Measurements from ENCODE around the gene POTEH.
"Not testable (repeated sequence)": the region's sequence is repeated elsewhere in the genome, so short reads cannot be mapped to it uniquely, and the experiment has no call there.

The POTEH gene

DNA sequence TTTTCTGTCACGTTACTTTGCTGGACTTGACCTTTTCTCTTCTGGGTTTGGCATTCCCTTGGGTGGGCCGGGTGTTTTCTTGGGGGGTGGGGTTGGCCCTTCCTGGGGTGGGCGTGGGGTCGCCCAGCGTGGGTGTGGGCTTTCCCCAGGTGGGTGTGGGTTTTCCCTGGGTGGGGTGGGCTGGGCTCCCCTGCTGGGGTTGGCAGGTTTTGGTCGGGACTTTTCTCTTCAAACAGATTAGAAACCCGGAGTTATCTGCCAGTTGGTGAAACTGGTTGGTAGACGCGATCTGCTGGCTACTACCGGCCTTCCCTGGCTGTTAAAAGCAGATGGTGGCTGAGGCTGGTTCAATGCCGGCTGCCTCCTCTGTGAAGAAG, at the start of gene POTEH:
POTEH (plus strand) TSS at position 278 of the 377 bp plus-strand sequence; CDS start at position 330, 52 bp downstream.
- DNase-seq (ENCODE audit: low read depth) = not testable (repeated sequence)

DNA sequence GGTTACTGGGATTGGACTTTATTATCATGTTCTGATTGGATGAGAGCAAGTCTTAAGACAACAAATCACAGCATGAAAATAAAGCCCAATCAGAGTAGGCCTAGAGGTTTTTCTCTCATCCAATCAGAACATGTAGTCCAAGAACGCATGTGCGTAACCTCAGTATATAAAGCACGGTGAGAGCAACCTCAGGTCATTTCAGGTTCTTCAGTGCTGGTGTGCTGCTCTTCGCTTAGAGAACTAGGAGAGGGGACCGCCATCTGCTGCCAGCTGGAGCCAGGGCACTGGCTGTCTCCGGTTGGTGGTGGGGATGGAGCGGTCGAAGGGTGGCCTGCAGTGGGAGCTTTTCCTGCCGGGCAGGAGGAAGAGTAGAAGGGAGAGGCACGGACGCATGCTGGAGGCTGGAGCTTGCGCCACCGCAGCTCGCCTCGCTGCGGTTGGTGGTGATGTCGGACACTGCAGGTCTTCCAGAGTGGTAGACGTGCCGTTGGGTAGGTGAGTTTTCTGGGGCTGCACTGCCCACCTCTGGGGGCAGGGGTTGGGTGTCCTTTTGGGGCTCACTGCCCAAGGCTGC, 47.5 kb upstream of the POTEH start:
- DNase-seq (ENCODE audit: low read depth) = not testable (repeated sequence)

DNA sequence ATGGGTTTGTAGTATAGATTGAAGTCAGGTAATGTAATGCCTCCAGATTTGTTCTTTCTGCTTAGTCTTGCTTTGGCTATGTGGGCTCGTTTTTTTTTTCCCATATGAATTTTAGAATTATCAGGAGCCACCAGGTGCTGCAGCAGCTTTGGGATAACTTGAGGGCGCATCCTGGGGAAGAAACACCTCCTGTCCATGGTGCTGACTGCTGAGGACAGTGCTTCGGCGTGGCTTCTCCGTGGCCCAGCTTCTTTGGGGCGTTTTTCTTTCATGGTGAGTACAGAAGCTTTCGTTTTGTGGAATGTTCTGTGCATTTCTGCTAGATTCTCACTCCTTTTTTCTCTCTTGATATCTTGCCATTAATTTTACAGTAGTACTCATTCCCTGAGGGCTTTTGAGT, 37.9 kb upstream of the POTEH start:
- DNase-seq (ENCODE audit: low read depth) = not testable (repeated sequence)

DNA sequence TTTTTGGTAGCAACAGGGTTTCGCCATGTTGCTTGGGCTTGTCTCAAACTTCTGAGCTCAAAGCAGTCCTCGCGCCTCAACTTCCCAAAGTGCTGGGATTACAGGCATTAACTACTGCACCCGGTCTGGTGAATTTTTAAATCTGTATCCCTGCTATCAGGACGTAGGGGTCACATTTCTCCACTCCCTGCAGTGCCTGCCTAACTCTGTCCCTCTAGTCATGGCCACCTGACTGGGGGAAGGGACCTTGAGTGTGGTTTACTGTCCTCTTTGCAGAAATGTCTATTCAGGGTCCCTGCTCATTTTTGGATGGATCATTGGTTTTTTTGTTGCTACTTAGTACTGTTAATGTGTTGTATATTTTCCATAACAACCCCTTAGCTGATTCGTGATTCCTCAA, 37.1 kb upstream of the POTEH start:
- not testable (repeated sequence) for DNase-seq (ENCODE audit: low read depth)

DNA sequence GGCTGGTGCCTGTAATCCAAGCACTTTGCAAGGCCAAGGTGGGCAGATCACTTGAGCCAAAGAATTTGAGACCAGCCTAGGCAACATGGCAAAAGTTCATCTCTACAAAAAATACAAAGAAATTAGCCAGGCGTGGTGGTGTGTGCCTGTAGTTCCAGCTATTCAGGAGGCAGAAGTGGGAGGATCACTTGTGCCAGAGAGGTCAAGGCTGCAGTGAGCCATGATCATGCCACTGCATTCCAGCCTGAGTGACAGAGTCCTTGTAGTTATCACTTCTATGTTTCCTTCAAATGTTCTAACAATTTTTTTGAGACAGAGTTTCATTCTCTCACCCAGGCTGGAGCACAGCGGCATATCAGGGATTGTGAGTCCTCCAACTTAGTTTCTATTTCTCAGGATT, 36.6 kb upstream of the POTEH start:
- DNase-seq (ENCODE audit: low read depth) = not testable (repeated sequence)

DNA sequence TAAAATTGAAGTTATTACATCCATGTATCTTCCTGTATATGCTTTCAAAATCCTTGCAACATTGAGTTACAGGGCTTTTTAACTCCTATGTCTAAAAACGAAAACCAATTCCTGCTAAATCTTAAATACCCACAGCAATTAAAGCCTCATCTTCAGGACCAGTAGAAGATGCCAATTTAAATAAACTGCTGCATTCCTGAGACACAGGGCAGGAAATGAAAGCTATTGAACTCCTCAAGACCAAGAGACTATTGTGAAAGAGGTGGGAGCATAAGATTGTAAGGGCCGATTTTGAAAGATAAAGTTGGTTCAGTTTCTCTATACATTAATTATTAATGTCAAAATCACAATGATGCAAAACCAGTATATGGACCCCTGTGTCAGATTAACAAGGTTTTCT, 28.7 kb upstream of the POTEH start:
- DNase-seq (ENCODE audit: low read depth) = not testable (repeated sequence)

DNA sequence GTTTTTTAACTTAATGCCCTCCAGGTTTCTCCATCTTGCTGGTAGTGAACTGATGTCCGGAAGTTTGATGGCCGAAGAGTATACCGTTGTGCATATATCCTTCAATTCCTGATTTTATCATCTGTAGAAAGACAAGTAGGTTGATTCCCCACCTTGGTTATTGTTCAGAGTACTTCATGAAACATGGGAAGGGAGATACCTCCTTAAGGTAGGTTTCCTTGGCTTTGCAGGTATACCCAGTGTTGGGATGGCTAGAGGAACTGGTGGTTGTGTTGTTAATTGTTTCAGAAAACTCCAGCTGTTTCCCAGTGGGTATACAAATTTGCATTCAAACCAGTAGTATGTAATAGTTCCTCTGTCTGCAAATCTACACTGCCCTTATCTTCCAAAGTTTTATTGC, 25.1 kb upstream of the POTEH start:
- not testable (repeated sequence) for DNase-seq (ENCODE audit: low read depth)

DNA sequence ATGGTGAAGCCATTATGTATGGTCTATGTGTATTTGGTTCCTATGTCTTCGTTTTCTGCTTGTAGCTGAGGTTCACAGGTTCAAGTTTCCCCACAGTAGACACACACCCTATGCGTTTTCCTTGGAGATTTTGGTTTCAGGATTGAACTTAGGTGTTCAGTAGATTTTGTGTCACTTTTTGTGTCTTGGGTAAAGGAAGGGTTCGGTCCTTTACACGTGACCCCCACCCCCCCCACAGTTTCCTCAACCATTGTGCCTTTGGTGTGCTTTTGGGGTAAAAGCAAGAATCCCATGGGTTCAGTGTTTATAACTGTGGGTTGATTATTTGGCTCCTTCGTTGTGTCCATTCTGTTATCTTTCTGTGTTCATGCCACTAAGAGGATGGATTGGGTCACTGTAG, 24.3 kb upstream of the POTEH start:
- DNase-seq (ENCODE audit: low read depth) = not testable (repeated sequence)

DNA sequence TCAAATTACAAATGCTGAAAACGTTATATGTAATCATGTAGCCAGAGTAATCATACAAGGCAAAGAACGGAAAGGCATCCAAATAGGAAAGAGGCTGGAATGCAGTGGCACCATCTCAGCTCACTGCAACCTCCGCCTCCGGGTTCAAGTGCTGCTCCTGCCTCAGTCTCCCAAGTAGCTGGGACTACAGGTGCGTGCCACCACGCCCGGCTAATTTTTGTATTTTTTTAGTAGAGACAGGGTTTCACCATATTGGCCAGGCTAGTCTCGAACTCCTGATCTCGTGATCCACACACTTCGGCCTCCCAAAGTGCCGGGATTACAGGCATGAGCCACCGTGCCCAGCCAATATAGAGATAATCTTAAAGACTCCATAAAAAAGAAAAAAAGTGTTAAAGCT, 20.4 kb upstream of the POTEH start:
- DNase-seq (ENCODE audit: low read depth) = not testable (repeated sequence)

DNA sequence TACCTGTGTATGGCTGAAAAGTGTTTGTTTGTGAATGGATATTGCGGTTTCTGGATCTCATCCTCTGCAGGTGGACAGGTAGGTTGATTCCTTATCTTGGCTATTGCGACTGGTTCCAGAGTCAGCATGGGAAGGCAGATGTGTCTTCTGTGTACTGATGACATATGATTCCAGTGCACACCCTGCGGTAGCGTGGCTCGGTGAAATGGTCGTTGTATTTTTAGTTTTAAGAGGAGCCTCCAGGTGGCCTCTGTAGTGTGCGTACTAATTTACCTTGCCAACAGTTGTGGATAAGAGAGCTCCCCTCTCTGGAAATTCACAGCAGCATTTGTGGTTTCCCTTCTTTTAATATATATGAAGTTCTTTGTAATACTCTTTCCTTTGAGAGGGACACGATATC, 10.1 kb upstream of the POTEH start:
- not testable (repeated sequence) for DNase-seq (ENCODE audit: low read depth)

DNA sequence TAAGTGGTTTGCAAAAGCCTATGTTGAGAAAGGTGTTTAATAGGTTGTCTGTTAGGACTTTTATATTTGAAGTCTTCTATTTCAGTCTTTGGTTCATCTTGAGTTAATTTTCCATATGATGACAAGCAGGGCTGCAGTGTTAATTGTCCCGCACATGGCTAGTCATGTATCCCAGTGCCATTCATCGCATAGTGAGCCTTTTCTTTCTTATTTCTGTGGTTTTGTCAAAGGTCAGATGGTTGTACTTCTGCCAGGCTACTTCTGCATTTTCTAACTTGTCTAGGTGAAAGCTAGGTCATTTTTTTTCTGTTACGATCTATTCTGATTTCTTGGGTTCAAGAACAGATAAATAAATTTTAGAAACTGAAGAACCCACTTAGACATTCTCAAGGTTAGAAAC, 5.7 kb upstream of the POTEH start:
- DNase-seq (ENCODE audit: low read depth) = not testable (repeated sequence)

DNA sequence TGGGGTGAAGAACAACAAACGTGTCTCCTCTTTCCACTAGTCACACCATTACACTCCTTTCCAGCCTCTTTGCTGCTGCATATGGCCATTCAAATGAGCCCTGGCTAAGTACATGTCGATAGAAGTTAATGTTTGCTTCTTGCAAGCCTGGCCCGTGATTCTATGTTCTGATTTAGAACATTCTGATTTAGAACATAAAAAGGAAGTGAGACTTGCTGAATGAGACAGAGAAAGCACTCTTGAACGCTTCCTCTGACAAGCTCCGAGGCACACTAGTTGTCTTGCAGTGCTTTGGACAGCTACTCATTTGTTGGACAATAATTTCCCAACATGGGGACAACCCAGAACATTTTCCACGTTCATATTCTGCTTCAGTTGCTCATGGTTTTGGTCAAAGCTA, 5.1 kb upstream of the POTEH start:
- not testable (repeated sequence) for DNase-seq (ENCODE audit: low read depth)

DNA sequence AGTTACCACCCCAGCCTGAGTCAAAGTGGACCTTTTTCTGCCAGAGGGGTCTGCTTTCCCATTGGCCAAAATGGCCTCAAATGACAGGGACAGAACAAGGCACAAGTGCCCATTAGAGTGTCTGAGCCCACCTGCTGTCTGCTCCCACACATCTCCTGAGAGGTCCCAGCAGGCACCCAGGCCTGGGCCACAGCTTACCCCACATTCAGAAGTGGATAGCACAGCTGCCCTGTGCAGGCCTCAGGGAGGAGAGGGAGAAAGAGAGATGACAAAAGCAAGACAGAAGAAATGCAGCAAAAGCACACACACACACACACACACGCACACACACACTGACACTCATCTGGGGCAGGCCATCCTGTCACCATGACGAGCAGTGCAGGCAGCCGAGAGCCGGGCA, 4.2 kb upstream of the POTEH start:
- DNase-seq (ENCODE audit: low read depth) = not testable (repeated sequence)

DNA sequence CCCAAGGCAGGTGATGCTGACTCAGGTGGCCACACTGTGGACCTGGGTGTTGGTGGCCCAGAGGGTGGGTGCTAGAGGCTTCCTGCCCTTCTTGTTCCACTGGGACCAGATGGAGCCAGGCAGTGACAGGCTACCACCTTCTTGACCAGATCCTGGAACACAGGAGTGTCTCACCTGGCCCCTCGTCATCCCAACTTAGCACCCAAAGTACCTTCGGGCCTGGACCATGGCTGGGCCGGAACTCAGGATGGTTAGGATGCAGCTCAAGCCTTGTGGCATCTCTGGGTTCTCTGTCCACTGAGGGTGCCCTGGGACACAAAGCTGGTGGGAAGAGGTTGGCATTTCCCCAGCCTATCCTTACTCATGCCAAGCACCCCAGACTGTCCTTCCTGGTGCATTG, 2.7 kb upstream of the POTEH start:
- DNase-seq (ENCODE audit: low read depth) = not testable (repeated sequence)

DNA sequence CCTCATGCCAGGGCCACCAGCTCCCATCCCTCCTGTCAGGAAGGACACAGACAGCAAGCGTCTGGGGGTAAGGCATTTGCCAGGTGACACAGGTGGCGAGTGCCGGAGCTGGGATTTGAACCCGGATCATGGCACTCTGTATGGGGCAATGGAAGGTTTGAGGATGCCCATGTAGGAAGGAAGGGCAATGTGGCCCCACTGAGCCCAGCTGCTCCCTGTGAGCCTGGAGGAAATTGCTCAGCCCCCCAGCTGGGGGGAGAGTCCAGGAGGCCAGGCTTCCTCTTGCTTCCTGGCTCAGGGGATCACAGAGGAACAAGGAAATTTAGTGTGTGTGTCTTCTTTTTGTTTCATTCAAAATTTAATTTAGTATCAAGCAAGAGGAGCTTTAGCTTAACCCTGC, 2.1 kb upstream of the POTEH start:
- DNase-seq (ENCODE audit: low read depth) = not testable (repeated sequence)

DNA sequence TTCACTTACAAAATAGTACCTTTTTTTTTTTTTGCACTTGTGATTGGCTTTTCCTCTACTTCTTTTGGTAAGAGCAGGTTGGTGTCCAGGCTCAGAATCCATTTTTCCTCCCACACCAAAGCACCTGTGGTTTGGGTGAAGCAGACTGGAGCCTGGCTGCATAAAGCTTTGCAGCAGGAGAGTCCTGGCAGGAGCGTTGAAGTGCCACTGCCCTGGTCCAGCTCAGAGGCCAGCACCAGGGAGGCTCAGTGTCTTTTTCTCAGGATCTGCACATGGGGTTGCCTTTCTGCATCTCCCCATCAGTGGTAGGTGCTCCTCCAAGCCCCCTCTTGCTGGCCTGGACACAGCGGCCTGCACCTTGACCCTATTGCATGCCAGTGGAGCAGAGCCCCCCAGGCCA, 1.7 kb upstream of the POTEH start:
- not testable (repeated sequence) for DNase-seq (ENCODE audit: low read depth)

DNA sequence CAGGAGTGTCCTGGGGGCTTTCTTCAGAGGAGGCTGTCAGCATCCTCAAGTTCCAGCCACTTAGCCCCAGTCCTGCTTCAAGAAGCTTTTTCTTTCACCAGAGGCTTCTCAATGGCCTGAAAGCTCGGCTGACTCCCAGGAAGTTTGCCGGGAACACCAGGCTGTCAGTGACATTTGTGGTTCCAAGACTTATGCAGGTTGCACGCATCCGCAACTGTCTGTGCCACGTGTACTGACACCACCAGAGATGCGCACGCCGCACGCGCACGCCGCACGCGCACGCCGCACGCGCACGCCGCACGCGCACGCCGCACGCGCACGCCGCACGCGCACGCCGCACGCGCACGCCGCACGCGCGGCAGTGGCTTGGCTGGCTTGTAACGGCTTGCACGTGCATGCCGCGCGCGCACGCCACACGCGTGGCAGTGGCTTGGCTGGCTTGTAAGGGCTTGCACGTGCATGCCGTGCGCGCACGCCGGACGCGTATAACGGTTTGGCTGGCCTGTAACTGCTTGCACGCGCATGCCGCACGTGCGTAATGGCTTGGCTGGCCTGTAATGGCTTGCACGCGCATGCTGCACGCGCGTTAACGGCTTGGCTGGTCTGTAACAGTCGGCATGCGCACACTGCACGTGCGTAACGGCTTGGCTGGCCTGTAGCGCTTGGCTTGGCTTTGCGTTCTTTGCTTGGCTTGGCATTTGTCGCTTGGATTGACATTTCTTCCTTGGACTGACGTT, 646 bp upstream of the POTEH start:
- not testable (repeated sequence) for DNase-seq (ENCODE audit: low read depth)

DNA sequence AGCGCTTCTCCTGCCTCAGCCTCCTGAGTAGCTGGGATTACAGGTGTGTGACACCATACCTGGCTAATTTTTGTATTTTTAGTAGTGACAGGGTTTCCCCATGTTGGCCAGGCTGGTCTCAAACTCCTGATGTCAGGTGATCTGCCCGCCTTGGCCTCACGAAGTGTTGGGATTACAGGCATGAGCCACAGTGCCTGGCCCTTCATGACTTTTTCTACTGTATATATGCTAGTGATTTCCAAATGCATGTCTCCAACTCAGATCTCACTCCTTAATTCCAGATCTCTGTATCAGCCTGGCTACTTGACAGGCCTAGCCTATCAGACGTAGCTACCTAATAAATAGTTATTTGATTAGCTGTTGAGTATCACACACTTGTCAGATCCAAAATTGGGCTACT, 23.8 kb downstream of the POTEH start:
- DNase-seq (ENCODE audit: low read depth) = not testable (repeated sequence)

DNA sequence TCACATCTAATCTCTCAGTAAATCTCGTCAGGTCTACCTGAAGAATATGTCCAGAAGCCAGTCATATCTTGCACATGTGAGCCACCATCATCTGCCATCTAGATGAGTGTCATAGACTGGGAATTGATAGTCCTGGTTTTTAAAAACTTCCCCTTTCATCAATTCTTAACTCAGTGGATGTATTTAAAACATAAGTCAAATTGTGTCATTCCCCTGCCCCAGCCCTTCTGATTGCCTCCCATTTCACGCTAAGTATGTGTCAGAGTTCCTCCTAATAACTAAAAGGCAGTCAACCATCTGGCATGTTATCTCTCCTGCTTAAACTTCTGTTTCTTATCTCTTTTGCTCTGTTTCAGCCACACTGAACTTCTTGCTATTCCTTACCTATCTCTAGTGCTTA, 24.3 kb downstream of the POTEH start:
- DNase-seq (ENCODE audit: low read depth) = not testable (repeated sequence)

DNA sequence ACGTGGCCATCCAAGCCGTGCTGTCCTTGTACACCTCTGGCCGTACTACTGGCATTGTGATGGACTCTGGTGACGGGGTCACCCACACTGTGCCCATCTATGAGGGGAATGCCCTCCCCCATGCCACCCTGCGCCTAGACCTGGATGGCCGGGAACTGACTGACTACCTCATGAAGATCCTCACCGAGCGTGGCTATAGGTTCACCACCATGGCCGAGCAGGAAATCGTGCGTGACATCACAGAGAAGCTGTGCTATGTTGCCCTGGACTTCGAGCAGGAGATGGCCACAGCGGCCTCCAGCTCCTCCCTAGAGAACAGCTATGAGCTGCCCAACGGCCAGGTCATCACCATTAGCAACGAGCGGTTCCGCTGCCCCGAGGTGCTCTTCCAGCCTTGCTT, 32.1 kb downstream of the POTEH start:
- DNase-seq (ENCODE audit: low read depth) = not testable (repeated sequence)

DNA sequence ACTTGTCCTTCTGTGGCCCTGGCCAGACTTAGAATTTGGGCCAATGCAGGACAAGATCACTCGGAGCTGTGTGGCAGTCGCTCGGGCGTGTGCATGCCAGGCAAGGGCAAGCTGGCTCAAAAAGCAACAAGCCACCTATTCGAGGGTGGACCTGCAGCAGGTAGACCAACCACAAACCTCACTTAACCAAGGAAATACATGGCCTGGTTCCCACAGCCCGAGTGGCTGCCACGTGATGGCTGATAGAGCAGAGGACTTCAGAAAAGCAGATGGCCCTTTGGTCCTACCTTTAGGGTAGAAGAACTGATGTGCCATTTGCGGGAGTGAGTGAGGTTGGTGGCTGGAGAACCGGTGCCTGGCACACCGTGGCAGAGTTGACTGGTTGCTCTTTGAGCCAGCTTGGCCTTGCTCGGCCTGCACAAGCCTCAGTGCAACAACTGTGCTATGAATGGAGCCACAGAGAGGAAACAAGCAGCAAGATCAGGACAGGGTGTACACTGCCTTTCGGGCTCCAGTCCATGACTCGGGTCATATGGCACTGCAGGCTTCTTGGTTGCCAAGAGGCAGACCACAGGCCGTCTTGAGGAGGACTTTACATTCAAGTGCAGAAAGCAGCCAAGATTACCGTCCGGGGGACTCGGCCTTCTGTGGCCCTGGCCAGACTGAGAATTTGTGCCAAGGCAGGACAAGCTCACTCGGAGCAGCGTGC, 39.5 kb downstream of the POTEH start:
- DNase-seq (ENCODE audit: low read depth) = not testable (repeated sequence)

DNA sequence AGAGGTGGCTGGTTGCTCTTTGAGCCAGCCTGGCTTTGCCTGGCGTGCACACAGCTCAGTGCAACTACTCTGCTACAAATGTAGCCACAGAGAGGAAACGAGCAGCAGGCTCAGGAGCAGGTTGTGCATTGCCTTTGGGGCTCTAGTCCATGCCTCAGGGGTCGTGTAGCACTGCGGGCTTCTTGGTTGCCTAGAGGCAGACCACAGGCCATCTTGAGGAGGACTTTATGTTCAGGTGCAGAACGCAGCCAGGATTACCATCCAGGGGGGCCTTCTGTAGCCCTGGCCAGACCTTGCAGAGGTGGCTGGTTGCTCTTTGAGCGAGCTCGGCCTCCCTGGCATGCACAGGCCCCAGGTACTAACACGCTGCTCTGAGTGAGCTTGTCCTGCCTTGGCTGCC, 41.2 kb downstream of the POTEH start:
- DNase-seq (ENCODE audit: low read depth) = not testable (repeated sequence)

DNA sequence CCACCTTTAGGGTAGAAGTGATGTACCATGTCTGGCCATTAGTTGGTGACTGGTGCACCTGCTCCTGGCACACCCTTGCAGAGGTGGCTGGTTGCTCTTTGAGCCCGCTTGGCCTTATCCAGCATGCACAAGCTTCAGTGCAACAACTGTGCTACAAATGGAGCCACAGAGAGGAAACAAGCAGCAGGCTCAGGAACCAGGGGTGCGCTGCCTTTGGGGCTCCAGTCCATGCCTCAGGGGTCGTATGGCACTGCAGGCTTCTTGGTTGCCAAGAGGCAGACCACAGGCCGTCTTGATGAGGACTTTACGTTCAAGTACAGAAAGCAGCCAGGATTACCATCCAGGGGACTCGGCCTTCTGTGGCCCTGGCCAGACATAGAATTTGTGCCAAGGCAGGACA, 44.6 kb downstream of the POTEH start:
- not testable (repeated sequence) for DNase-seq (ENCODE audit: low read depth)
